ENCODE results near the gene PNPLA2.

DNA sequence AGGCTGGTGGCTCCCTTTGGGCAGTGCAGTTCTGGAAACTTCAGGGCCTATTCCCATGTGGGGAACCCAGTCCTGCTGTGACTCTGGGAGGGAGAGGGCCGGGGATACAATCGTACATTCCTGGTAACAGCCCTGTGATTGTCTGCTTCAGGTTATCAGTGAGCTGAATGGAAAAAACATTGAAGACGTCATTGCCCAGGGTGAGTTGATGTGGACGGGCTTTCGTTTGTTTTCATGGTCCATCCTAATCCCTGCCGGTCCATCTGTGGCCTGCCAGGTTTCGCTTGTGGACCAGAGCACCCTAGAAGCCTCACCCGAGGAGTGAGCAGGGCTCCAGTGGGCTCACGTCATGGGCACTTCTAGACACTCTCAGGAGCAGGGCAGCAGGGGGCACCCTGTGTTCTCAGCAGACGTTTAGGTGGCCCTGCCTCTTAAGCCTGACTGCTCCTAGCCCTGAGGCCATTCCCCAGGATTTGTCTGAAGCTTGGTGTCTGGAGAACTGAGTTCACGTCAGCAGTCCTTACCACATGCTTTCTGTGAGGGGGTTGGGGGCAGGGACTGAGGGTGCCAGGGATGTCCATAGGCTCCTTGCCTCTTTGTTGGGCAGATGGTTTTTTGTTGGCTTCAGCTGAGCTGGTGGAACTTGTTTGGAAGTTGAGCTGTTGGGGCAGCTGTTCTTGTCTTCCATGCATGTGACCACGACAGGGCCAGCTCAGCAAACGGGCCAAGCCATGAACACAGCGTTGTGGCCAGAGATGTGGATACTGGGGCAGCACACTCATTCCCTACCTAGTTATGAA is 7.1 kb upstream of the PNPLA2 start:
- TF ChIP-seq, protein P1, sequence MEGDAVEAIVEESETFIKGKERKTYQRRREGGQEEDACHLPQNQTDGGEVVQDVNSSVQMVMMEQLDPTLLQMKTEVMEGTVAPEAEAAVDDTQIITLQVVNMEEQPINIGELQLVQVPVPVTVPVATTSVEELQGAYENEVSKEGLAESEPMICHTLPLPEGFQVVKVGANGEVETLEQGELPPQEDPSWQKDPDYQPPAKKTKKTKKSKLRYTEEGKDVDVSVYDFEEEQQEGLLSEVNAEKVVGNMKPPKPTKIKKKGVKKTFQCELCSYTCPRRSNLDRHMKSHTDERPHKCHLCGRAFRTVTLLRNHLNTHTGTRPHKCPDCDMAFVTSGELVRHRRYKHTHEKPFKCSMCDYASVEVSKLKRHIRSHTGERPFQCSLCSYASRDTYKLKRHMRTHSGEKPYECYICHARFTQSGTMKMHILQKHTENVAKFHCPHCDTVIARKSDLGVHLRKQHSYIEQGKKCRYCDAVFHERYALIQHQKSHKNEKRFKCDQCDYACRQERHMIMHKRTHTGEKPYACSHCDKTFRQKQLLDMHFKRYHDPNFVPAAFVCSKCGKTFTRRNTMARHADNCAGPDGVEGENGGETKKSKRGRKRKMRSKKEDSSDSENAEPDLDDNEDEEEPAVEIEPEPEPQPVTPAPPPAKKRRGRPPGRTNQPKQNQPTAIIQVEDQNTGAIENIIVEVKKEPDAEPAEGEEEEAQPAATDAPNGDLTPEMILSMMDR (IDR thresholded peaks at IDR 0.05), result no peak
- TF ChIP-seq POLR2A (IDR thresholded peaks at IDR 0.05), result no peak

Data from uterus (tissue), 2 donors.